ENCODE measurements around the gene PRIM2. TPM values are rescaled to one million over a fixed set of nuclear protein-coding genes. Genes with fewer than 3 reads are reported as not detected.
"Not testable (repeated sequence)": the region's sequence is repeated elsewhere in the genome, so short reads cannot be mapped to it uniquely, and the experiment has no call there.

PRIM2 gene
- total RNA-seq, 1 experiment from 2014 or later = 45.2 TPM

DNA sequence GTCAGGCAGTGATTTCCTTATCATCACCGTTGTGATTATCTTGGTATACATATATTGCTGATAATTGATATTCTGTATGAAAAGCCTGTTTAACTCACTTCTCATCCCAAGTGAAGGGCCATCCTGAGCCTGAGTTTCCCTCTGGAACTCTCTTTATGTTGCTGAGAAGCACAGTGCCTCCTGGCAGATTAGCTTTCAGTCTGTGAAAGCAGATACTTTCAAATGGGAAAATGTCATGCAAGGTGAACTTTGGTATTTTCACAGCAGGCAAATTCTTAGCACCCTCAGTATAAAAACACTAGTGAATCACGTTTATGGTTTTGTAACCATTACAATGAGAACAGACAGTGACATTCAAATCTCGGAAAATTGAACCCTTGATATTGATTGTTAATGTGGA lies 151.6 kb downstream of the PRIM2 start:
- TF ChIP-seq EZH2 (IDR thresholded peaks at IDR 0.05; ENCODE audit: borderline replicate concordance, low read depth, low read length, poor library complexity, severe bottlenecking) = no peak
- TF ChIP-seq, protein P1, sequence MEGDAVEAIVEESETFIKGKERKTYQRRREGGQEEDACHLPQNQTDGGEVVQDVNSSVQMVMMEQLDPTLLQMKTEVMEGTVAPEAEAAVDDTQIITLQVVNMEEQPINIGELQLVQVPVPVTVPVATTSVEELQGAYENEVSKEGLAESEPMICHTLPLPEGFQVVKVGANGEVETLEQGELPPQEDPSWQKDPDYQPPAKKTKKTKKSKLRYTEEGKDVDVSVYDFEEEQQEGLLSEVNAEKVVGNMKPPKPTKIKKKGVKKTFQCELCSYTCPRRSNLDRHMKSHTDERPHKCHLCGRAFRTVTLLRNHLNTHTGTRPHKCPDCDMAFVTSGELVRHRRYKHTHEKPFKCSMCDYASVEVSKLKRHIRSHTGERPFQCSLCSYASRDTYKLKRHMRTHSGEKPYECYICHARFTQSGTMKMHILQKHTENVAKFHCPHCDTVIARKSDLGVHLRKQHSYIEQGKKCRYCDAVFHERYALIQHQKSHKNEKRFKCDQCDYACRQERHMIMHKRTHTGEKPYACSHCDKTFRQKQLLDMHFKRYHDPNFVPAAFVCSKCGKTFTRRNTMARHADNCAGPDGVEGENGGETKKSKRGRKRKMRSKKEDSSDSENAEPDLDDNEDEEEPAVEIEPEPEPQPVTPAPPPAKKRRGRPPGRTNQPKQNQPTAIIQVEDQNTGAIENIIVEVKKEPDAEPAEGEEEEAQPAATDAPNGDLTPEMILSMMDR (conservative IDR thresholded peaks at IDR 0.05; ENCODE audit: low read depth, low read length) = no peak
- CTCF ChIA-PET = no interaction called here
- intact Hi-C loops (cut with micrococcal nuclease; ENCODE audit: unreplicated experiment) = no loop called here
- H3K36me3 ChIP-seq (ENCODE audit: insufficient read depth, low read length, poor library complexity, severe bottlenecking) = no peaks in the 10 kb centered on the region
- DNase-seq (ENCODE audit: low spot score) = no peak
- H3K27ac ChIP-seq (ENCODE audit: low read depth, low read length, poor library complexity, severe bottlenecking) = no peak overlapping the region
- H3K9me3 ChIP-seq (ENCODE audit: low read depth, low read length, poor library complexity, severe bottlenecking) = no peaks in the 10 kb centered on the region
- no peak overlapping the region for H3K4me3 ChIP-seq (ENCODE audit: low read depth, low read length, poor library complexity, severe bottlenecking)
- peaks cover 4% of the 10 kb centered on the region for H3K4me1 ChIP-seq (ENCODE audit: insufficient read depth, low read length, poor library complexity, severe bottlenecking)
- POLR2A ChIA-PET (ENCODE audit: low non-redundant PET) = no interaction called here
- H3K27me3 ChIP-seq (replicated peaks; ENCODE audit: insufficient read depth, low read depth, low read length, poor library complexity) = no peaks in the 10 kb centered on the region
- no TSS peak for BruUV-seq (replicated peaks)

DNA sequence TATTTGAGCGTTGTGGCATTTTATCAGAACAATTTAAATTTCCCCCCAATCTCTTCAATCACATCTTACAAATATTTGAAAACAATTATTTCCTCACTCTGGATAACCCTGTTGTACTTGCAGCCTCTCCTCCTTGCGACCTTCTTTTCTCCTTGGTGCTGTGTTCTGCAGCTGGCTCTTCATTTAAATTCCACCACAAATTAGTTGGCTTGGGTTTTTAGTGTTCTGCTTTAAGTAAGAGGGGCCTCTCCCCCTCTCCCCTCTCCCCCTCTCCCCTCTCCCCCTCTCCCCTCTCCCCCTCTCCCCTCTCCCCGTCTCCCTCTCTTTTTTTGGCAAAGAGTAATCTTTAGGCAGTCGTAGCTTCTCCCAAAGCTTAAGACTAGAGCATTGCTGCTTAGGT lies 152.7 kb downstream of the PRIM2 start:
- H3K4me1 ChIP-seq (ENCODE audit: insufficient read depth, low read length, poor library complexity, severe bottlenecking); H3K27me3 ChIP-seq (replicated peaks; ENCODE audit: insufficient read depth, low read depth, low read length, poor library complexity); CTCF ChIA-PET; BruUV-seq (replicated peaks); intact Hi-C loops (cut with micrococcal nuclease; ENCODE audit: unreplicated experiment); H3K9me3 ChIP-seq (ENCODE audit: low read depth, low read length, poor library complexity, severe bottlenecking); H3K4me3 ChIP-seq (ENCODE audit: low read depth, low read length, poor library complexity, severe bottlenecking); H3K27ac ChIP-seq (ENCODE audit: low read depth, low read length, poor library complexity, severe bottlenecking); POLR2A ChIA-PET (ENCODE audit: low non-redundant PET); DNase-seq (ENCODE audit: low spot score); H3K36me3 ChIP-seq (ENCODE audit: insufficient read depth, low read length, poor library complexity, severe bottlenecking): not testable (repeated sequence)

DNA sequence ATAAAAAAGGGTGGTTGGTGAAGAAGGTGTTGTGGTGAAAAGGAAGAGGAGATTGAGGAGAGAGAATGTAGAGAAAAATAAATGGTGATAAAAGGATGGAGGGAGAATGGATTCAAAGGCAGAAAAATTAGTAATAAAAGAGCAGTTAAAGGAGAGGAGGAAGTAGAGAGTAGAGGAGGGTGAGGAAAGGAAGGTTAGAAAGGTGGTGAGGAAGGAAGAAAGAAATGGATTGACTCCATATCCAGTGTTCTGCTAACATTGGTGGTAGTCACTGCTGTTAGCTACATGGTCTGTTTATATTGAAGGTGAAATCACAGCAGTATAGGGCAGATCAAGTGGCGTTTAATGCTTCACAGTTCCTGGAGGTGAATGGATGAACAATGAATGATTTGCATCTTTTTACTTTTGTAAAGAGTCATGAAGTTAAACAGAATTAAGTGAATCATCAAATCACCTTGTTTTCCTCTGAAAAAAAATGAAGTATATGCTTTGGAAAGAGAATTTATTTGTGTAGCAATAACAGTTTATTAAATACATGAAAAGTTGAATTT lies 154.0 kb downstream of the PRIM2 start:
- H3K4me1 ChIP-seq (ENCODE audit: insufficient read depth, low read length, poor library complexity, severe bottlenecking); POLR2A ChIA-PET (ENCODE audit: low non-redundant PET); BruUV-seq (replicated peaks); CTCF ChIA-PET; H3K36me3 ChIP-seq (ENCODE audit: insufficient read depth, low read length, poor library complexity, severe bottlenecking); H3K9me3 ChIP-seq (ENCODE audit: low read depth, low read length, poor library complexity, severe bottlenecking); intact Hi-C loops (cut with micrococcal nuclease; ENCODE audit: unreplicated experiment); DNase-seq (ENCODE audit: low spot score); H3K27ac ChIP-seq (ENCODE audit: low read depth, low read length, poor library complexity, severe bottlenecking); H3K4me3 ChIP-seq (ENCODE audit: low read depth, low read length, poor library complexity, severe bottlenecking); H3K27me3 ChIP-seq (replicated peaks; ENCODE audit: insufficient read depth, low read depth, low read length, poor library complexity): not testable (repeated sequence)

DNA sequence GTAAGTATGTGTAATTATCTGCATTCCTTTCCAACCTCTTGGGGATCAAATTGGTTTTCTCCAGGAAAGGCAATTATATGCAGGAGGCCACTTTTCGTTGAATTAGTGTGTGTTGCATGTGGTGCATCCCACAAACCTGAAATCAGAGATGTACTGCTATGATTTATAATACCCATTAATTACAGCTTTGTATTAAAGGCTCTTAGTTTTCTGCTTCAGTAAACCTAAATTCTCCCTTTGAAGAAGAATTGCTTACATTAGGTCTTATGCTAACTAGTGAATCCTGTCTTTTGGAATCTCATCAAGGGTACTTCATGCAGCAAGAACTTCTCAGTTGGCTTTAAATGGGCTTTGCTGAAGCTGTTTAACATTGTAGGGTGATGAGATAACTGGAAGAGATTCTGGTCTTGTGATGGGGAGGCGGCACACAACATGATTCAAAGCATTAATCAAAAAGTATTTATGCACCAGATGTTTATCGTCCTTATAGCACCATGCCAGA lies 155.5 kb downstream of the PRIM2 start:
- intact Hi-C loops (cut with micrococcal nuclease; ENCODE audit: unreplicated experiment); H3K27me3 ChIP-seq (replicated peaks; ENCODE audit: insufficient read depth, low read depth, low read length, poor library complexity); CTCF ChIA-PET; H3K4me1 ChIP-seq (ENCODE audit: insufficient read depth, low read length, poor library complexity, severe bottlenecking); H3K36me3 ChIP-seq (ENCODE audit: insufficient read depth, low read length, poor library complexity, severe bottlenecking); H3K9me3 ChIP-seq (ENCODE audit: low read depth, low read length, poor library complexity, severe bottlenecking); H3K27ac ChIP-seq (ENCODE audit: low read depth, low read length, poor library complexity, severe bottlenecking); H3K4me3 ChIP-seq (ENCODE audit: low read depth, low read length, poor library complexity, severe bottlenecking); POLR2A ChIA-PET (ENCODE audit: low non-redundant PET); BruUV-seq (replicated peaks): not testable (repeated sequence)
- DNase-seq (ENCODE audit: low spot score) = peak; percentile 88

DNA sequence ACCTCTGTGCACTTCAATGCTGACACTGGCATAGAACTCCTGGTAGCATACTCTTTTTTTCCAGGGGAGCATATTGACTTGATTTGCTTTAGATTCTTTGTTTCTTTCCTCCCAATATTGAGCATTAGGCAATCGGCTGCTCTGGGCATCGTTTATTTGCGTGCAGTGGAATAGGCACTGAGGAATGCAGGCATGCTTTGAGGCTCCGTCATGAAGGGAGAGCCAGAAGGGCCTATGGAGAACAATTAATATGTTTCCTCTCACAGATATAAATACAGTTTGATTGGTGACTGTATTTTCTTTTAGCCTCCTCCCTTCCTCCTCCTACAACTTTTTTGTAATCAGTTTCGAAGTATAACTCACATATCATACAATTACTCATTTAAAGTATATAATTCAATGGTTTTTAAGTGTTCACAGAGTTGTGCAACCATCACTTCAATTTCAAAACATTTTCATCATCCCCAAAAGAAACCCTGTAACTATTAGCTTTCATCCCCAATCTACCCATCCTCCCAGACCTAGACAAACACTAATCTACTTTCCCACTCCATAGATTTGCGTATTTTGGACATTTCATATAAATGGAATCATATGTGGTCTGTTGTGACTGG lies 157.5 kb downstream of the PRIM2 start:
- DNase-seq (ENCODE audit: low spot score); H3K9me3 ChIP-seq (ENCODE audit: low read depth, low read length, poor library complexity, severe bottlenecking); CTCF ChIA-PET; H3K4me3 ChIP-seq (ENCODE audit: low read depth, low read length, poor library complexity, severe bottlenecking); H3K27me3 ChIP-seq (replicated peaks; ENCODE audit: insufficient read depth, low read depth, low read length, poor library complexity); BruUV-seq (replicated peaks); H3K36me3 ChIP-seq (ENCODE audit: insufficient read depth, low read length, poor library complexity, severe bottlenecking); intact Hi-C loops (cut with micrococcal nuclease; ENCODE audit: unreplicated experiment); POLR2A ChIA-PET (ENCODE audit: low non-redundant PET); H3K4me1 ChIP-seq (ENCODE audit: insufficient read depth, low read length, poor library complexity, severe bottlenecking); H3K27ac ChIP-seq (ENCODE audit: low read depth, low read length, poor library complexity, severe bottlenecking): not testable (repeated sequence)

DNA sequence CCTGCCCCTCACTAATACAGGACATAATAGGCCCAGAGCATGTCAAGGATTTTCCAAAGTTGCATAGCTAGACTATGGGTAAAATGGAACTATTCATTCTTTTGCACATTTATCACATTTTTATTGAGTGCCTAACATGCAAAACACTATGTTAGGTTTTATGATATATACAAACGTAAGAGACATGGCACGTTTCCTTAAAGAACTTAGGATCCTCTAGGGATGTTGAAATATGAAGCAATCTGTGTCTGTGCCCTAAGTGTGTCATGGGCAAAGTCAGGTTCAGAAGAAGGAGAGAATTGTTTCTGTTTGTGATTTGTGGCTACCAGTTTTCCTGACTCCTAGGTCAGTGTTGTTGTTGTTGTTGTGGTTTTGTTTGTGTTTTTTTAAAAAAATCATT lies 158.2 kb downstream of the PRIM2 start:
- H3K27ac ChIP-seq (ENCODE audit: low read depth, low read length, poor library complexity, severe bottlenecking); H3K4me1 ChIP-seq (ENCODE audit: insufficient read depth, low read length, poor library complexity, severe bottlenecking); BruUV-seq (replicated peaks); intact Hi-C loops (cut with micrococcal nuclease; ENCODE audit: unreplicated experiment); H3K4me3 ChIP-seq (ENCODE audit: low read depth, low read length, poor library complexity, severe bottlenecking); H3K36me3 ChIP-seq (ENCODE audit: insufficient read depth, low read length, poor library complexity, severe bottlenecking); H3K9me3 ChIP-seq (ENCODE audit: low read depth, low read length, poor library complexity, severe bottlenecking); H3K27me3 ChIP-seq (replicated peaks; ENCODE audit: insufficient read depth, low read depth, low read length, poor library complexity); POLR2A ChIA-PET (ENCODE audit: low non-redundant PET); DNase-seq (ENCODE audit: low spot score); CTCF ChIA-PET: not testable (repeated sequence)

DNA sequence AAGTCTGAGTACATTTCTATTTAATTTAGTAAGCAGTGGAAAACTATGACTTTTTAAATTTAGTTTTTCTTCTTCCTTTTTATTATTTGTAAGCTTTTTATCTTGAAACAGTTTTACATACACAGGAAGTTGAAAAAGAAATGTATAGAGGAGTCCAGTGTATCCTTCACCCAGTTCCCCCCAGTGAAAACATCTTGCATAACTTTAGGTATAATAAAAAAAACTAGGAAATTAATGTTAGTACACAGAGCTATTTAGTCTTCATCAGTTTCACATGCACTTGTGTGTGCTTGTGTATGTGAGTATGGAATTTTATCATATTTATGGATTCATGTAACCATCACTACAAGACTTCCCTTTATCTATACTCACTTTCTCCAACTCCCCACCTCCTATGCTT lies 162.8 kb downstream of the PRIM2 start:
- POLR2A ChIA-PET (ENCODE audit: low non-redundant PET); H3K36me3 ChIP-seq (ENCODE audit: insufficient read depth, low read length, poor library complexity, severe bottlenecking); H3K4me3 ChIP-seq (ENCODE audit: low read depth, low read length, poor library complexity, severe bottlenecking); BruUV-seq (replicated peaks); intact Hi-C loops (cut with micrococcal nuclease; ENCODE audit: unreplicated experiment); H3K27me3 ChIP-seq (replicated peaks; ENCODE audit: insufficient read depth, low read depth, low read length, poor library complexity); H3K4me1 ChIP-seq (ENCODE audit: insufficient read depth, low read length, poor library complexity, severe bottlenecking); H3K9me3 ChIP-seq (ENCODE audit: low read depth, low read length, poor library complexity, severe bottlenecking); H3K27ac ChIP-seq (ENCODE audit: low read depth, low read length, poor library complexity, severe bottlenecking); DNase-seq (ENCODE audit: low spot score); CTCF ChIA-PET: not testable (repeated sequence)
